Measurements from ENCODE around the gene OSBP2.

Gene OSBP2

GRCh38 chr22:30910358-30910757 is 215.7 kb downstream of the OSBP2 start:
- DNase-seq = no peak

- no peak for DNase-seq
Observed at GRCh38 chr22:30918761-30919160, 224.1 kb downstream of the OSBP2 start.

GRCh38 chr22:30919973-30920372 is 225.3 kb downstream of the OSBP2 start:
- DNase-seq = no peak

- DNase-seq = peak; percentile 91
Observed at GRCh38 chr22:30920407-30920806, 225.7 kb downstream of the OSBP2 start.

GRCh38 chr22:30921108-30921507 is 226.4 kb downstream of the OSBP2 start:
- DNase-seq = peak; percentile 13

GRCh38 chr22:30922151-30922611 is 227.5 kb downstream of the OSBP2 start:
- peak; percentile 88 for DNase-seq

GRCh38 chr22:30923168-30923900 is 228.7 kb downstream of the OSBP2 start:
- DNase-seq = no peak

- no peak for DNase-seq
Observed at GRCh38 chr22:30925667-30926066, 231.0 kb downstream of the OSBP2 start.

- no peak for DNase-seq
Observed at GRCh38 chr22:30926706-30927105, 232.0 kb downstream of the OSBP2 start.

GRCh38 chr22:30927806-30928205 is 233.1 kb downstream of the OSBP2 start:
- DNase-seq = no peak

- DNase-seq = no peak
Observed at GRCh38 chr22:30928401-30928800, 233.7 kb downstream of the OSBP2 start.

GRCh38 chr22:30930228-30930627 is 235.6 kb downstream of the OSBP2 start:
- DNase-seq = no peak

- no peak for DNase-seq
Observed at GRCh38 chr22:30931541-30932300, 237.0 kb downstream of the OSBP2 start.

GRCh38 chr22:30932661-30933060 is 238.0 kb downstream of the OSBP2 start:
- DNase-seq = no peak

GRCh38 chr22:30933457-30933856 is 238.8 kb downstream of the OSBP2 start:
- DNase-seq = no peak

GRCh38 chr22:30934053-30934452 is 239.4 kb downstream of the OSBP2 start:
- DNase-seq = no peak

GRCh38 chr22:30940685-30941362 is 246.2 kb downstream of the OSBP2 start:
- DNase-seq = peak; percentile 58

GRCh38 chr22:30941363-30941740 is 246.7 kb downstream of the OSBP2 start:
- no peak for DNase-seq

- DNase-seq = peak; percentile 40
Observed at GRCh38 chr22:30943368-30943767, 248.7 kb downstream of the OSBP2 start.

GRCh38 chr22:30944986-30945385 is 250.3 kb downstream of the OSBP2 start:
- no peak for DNase-seq

- no peak for DNase-seq
Observed at GRCh38 chr22:30945653-30946052, 251.0 kb downstream of the OSBP2 start.

- DNase-seq = no peak
Observed at GRCh38 chr22:30946354-30946753, 251.7 kb downstream of the OSBP2 start.

GRCh38 chr22:30947173-30947815 is 252.6 kb downstream of the OSBP2 start:
- DNase-seq = no peak
